NCI-H2029 treated with DMSO at 0.1 percent for 48 hours (cell line): ENCODE results near the gene KCNK16.

Experiments
- DNase-seq: peaks from one replicate; lab custom pipeline; 2025; lab: John Stamatoyannopoulos, UW

The KCNK16 gene

DNA sequence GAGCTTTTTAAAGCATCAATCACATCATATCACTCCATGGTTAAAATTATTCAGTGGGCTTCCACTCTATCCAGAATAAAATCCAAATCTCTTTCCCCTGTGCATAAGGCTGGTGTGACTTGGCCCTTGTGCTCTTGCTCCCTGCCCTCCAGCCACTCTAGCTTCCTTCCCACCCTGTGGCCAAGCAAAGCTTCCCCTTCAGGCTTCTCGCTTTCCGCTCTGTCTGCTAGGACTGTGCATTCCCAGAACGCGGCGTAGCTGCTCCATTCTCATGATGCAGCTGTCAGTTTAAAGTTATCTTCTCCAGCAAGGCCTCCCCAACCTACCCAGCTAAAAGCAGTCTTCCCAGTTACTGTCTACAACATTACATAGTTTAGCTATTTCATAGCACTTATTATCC, 19.4 kb upstream of the KCNK16 start:
- no peak for DNase-seq

- DNase-seq = no peak
Measured at GRCh38 chr6:39341352-39341751, 18.9 kb upstream of the KCNK16 start.

- DNase-seq = peak; percentile 98
Measured at GRCh38 chr6:39339868-39340550, 17.5 kb upstream of the KCNK16 start.

DNA sequence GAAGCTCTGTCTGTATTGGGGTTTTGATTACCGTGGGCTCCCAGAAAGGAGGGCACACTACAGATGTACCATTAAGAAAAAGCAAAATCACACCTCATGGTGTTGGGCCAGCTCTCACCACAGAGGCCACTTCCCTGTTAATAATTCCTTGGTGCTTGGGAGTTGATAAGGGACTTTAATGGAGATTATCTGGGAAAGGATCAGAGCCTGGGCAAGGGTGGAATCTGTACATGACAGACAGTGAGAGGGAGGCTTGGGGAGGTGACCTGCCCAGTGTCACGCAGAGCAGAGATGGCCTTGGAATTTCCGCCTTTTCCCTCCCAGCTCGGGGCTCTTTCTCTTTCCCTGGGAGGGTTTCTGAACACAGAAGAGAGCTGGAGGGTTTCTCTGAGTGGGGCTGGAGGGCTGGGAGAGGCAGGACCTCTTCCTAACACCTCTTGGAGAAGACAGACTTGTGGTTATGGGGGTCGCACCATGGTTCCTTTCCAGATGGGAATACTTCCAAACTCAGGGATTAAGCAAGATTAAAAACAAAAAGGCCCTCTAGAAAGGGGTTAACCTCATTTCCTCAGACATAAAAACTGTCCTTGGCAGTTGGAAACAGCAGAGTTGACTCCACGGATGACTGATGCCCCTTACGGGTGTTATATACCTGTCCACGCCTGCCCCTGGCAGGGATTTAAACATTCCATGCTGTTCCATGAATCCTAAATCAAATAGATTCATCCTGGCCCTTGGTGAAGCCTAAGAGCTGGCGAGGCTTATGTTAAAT, 16.8 kb upstream of the KCNK16 start:
- DNase-seq = no peak

GRCh38 chr6:39338397-39338796, 15.9 kb upstream of the KCNK16 start:
- no peak for DNase-seq

DNA sequence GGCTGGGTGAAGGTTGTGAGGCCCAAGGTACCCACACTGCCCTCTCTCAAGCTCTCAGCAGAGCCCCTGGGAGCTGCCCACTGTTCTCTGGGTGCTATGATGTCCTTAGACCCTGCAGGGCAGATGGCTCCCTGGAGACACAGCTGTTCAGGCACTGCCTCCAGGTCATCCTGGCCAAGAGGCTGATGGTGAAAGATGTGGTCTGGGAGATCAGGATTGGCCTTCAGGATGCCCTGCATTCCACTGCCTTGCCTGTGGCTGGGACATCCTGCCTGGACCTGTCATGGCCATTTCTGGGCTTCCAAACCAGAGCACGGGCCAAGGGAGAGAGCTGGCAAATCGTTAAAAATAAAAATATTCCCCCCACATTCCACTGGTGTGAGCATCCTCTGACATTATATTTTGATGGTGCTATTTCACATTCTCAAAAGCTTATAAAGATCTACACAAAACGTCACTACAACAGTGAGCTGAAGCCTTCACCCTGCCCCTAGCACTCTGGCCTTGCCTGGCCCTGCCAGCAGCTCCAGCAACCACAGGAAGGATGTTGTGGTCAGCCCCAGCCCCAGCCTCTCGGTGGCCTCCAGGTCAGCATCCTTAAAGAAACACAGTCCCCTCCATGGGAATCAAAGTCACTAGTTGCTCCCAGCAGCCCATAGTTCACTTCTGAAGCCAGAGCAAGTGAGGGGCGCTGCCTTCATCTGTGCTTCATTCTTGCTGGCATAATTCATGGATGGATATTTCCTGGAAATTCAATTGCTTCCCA, 13.5 kb upstream of the KCNK16 start:
- DNase-seq = no peak

GRCh38 chr6:39333644-39334438, 11.3 kb upstream of the KCNK16 start:
- no peak for DNase-seq

- peak; percentile 65 for DNase-seq
Measured at GRCh38 chr6:39330476-39330875, 8.0 kb upstream of the KCNK16 start.

GRCh38 chr6:39330057-39330456, 7.6 kb upstream of the KCNK16 start:
- peak; percentile 67 for DNase-seq

GRCh38 chr6:39328066-39328465, 5.6 kb upstream of the KCNK16 start:
- DNase-seq = no peak

- DNase-seq = no peak
Measured at GRCh38 chr6:39327507-39327906, 5.0 kb upstream of the KCNK16 start.

GRCh38 chr6:39321761-39322160, 741 bp downstream of the KCNK16 start:
- no peak for DNase-seq

DNA sequence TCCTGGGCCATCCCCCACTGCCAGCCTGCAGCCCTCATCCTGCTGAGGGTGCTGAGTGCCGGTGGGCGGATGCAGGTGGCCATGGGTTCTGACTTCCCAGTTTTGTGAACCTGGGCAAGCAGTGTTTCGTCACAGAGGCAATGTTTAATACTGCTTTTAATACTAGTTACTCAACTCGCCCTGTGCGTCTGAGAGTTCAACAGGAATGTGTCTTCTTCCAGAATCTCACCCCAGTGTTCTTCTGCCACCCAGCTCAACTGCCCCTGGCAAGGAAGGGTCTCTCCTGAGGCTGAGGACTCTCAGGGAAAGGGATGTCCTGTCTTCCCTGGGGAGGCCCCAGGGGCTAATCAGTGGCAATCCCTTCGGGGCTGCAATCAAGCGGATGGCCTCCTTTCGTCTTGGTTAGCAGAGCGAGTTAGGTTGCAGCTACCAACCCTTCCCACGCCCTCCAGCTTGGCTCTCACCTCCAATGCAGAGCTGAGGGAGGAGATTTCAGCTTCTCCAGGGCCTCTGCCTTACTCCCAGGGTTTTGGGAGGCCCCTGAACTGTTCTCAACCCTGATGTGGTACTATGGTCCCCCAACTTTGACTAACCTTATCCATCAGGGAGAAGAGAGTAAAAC, 2.0 kb downstream of the KCNK16 start:
- DNase-seq = no peak

DNA sequence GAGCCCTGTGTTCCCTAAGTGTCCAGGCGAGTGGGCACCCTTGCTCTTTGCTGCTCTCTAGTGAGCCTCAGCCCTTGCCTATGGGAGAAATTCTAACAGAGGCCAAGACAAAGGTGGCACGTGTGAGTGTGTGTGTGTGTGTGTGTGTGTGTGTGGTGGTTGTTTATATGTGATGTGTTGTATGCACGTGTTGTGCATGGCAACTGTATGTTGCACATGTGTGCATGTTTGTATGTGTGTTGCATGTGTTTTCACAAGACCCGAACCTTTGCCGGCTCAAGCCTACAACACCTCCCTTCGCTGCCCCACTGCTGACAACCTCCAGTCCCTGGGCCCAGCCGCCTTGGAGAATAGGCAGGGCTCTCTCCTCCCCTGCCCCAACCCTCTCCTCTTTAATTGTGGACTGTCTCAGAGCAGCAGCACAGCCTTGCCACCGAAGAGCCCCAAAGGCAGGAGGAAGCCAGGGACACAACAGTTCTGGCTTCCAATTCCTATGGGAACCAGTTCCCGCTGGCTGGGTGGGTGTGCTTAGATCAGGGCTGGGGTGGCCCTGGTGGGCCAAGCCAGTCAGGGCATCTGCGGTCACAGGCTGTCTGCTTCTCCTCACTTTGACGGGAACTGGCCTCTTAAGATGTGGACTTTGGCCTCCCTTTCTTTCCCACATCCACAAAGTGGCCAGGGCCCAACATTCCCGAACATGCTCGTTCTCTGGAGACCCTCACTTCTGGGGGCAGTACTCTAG, 2.7 kb downstream of the KCNK16 start:
- no peak for DNase-seq

DNA sequence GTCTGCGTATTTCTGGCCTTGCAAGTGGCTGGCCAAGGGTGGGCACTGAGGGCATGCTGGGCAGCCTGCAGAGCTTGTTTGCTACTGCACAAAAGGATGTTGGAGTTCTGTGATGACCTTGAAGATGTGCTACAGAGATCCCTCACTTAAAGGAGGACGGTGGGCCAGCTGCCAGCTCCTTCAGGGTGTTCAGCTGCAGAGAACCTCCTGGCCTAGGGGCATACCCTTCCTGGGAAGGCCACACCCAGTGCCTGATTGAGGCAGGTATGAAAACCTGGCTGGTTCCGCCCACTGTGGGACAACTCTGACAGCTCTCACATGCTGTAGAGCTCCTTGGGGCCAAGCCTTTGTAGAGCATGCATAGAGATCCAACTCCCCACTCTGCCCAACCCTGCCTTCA, 5.2 kb downstream of the KCNK16 start:
- no peak for DNase-seq

DNA sequence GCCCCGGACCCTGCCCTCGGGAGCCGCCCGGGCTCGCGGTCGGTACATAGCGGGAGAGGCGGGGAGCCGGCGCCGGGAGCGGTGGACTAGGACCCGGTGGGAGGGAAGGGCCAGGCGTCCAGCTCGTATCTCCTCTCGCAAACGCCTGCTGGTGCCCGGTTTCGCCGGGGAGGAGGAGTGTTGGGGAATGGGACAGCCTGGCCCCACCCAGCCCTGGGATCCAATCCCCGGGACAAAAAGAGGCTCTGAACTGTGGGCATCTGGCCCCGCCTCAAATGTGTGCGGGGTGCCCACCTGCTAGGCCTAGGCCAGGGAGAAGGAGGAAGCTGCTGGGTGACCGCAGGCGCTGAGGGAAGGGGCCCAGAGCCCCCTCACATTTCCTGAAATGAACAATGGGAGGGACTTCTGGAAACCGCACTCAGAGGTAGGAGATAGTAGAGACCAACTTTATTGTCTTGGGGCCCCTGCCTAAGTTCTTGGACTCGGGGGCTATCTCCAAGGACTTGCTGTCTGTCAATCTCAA, 8.2 kb downstream of the KCNK16 start, which contains the start of gene KCNK17:
Gene KCNK17, minus strand, starts transcription at position 147 of the 523 bp plus-strand sequence. Its CDS starts 99 bp downstream, at position 48.
- no peak for DNase-seq

GRCh38 chr6:39313526-39314272, 8.8 kb downstream of the KCNK16 start:
- DNase-seq = no peak

GRCh38 chr6:39312912-39313525, 9.5 kb downstream of the KCNK16 start:
- DNase-seq = no peak

GRCh38 chr6:39310542-39310941, 12.0 kb downstream of the KCNK16 start:
- no peak for DNase-seq
